HG02885 (cell line): ENCODE measurements around the gene SGMS2.

Experiments
- ATAC-seq: cut with Tn5 transposase; IDR thresholded peaks from one replicate; pipeline ENCODE4 v1.9.1; 2021; ENCODE audit warnings: mild to moderate bottlenecking; ENCODE audit not compliant: unreplicated experiment, poor library complexity

Gene SGMS2

DNA sequence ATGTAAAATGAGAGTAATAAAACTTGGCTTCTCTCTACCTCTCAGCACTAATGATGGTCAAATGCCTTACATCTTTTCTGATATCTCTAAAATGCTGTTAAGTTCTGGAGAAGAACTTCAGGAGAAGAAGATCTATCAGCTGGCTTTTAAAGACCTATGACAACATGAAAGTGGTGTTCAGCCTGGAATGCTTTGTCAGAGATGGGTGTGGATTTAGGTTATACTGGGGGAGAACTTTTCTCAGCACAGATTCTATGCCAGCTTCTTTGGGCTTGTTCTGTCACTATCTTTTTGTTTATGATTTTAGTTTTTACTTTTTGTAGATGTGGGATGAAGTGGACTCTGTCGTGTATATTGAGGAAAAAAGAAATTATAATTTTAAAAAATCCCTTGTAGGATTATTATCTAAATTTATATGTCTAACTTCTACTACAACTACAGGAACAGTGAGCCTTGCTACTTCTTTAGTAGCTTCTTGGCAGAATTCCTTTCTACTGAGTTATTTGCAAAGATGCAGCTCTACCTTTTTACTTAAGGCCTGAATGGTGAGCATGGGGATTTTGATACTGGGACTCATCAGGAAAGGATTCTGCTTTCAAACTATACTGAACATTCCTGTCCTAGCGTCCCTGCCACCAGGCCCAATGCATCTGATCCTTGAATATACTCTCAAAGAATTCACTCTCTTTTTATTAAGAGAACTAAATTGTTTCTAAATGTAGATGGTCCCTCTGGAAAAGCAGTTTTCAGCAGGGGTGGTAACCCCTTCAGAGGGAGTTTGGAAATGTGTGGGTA lies 126.2 kb downstream of the SGMS2 start:
- no peak for ATAC-seq

DNA sequence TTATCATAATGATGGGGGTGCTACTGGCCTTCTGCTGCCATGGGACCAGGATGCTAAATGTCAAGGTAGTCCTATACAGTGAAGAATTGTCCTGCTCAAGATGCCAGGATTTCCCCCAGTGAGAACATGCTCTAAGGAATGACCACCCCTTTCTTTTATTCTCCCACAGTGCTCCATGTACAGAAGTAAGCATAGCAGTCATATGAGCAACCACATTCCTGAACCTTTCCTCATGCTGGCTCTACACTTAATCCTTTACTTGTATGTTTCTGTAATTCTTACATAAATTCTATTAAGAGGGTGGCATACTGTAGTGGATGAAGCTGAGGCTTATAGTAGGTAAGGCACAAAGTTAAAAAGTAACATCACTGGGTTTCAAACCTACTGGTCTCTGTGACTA lies 126.8 kb downstream of the SGMS2 start:
- no peak for ATAC-seq

DNA sequence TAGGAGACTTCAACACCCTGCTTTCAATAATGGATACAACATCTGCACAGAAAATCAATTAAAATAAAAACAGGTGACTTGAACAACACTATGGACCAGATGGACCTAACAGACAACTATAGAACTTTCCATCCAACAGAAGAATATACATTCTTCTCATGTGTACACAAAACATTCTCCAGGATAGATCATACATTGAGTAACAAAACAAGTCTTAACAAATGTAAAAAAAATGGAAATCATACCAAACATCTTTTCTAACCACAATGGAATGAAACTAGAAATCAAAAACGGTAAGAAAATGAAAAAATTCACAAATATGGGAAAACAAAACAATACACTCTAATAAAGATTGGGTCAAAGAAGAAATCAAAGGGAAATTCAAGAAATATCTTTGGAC lies 131.3 kb downstream of the SGMS2 start:
- ATAC-seq = no peak
